SK-N-SH treated with all-trans-retinoic acid at 6 μM for 48 hours (cell line): ENCODE data around the gene NF1.
A peak's percentile ranks its signal among the peaks of the same experiment; 100 is the strongest.

Experiments used
- ARNTL ChIP-seq: fragments of 450-650 bp; formaldehyde crosslinking; IDR thresholded peaks from 2 replicates; pipeline ENCODE4 v1.5.0; 2020; ENCODE audit warnings: low read depth, mild to moderate bottlenecking, moderate library complexity, borderline replicate concordance
- CREB5 ChIP-seq: fragments of 250-450 bp; sonication (Bioruptor Pico); IDR thresholded peaks from 2 replicates; pipeline ENCODE4 v1.5.1; 2020; ENCODE audit warnings: low read depth, mild to moderate bottlenecking, moderate library complexity
- GLIS3 ChIP-seq: fragments of 250-450 bp; sonication (Bioruptor Pico); IDR thresholded peaks from 2 replicates; pipeline ENCODE4 v1.5.0; 2020; ENCODE audit warnings: mild to moderate bottlenecking, moderate library complexity
- ISL1 ChIP-seq: fragments of 250-450 bp; sonication (Bioruptor Pico); IDR thresholded peaks from 2 replicates; pipeline ENCODE4 v2.1.2; 2022; ENCODE audit warnings: mild to moderate bottlenecking, moderate library complexity
- OSR1 ChIP-seq: fragments of 250-450 bp; sonication (Bioruptor Pico); IDR thresholded peaks from 2 replicates; pipeline ENCODE4 v1.8.0; 2022; ENCODE audit warnings: moderate library complexity, mild to moderate bottlenecking, inconsistent platforms
- PATZ1 ChIP-seq: fragments of 250-450 bp; sonication (Bioruptor Pico); IDR thresholded peaks from 2 replicates; pipeline ENCODE4 v1.8.0; 2020; ENCODE audit warnings: mild to moderate bottlenecking, moderate library complexity, borderline replicate concordance
- POU6F1 ChIP-seq: fragments of 250-450 bp; sonication (Bioruptor Pico); IDR thresholded peaks from 2 replicates; pipeline ENCODE4 v1.8.0; 2021; ENCODE audit warnings: low read depth, mild to moderate bottlenecking, moderate library complexity, borderline replicate concordance
- PPARA ChIP-seq: fragments of 250-450 bp; sonication (Bioruptor Pico); IDR thresholded peaks from 2 replicates; pipeline ENCODE4 v1.5.0; 2020; ENCODE audit warnings: mild to moderate bottlenecking, borderline replicate concordance
- TOX ChIP-seq: fragments of 250-450 bp; sonication (Bioruptor Pico); IDR thresholded peaks from 2 replicates; pipeline ENCODE4 v1.8.0; 2021; ENCODE audit warnings: mild to moderate bottlenecking, moderate library complexity, borderline replicate concordance
- ZFP3 ChIP-seq: fragments of 250-450 bp; sonication (Bioruptor Pico); IDR thresholded peaks from 2 replicates; pipeline ENCODE4 v1.5.0; 2020; ENCODE audit warnings: mild to moderate bottlenecking, moderate library complexity
- ZFP30 ChIP-seq: fragments of 450-650 bp; formaldehyde crosslinking; IDR thresholded peaks from 2 replicates; pipeline ENCODE4 v1.5.0; 2022; ENCODE audit warnings: mild to moderate bottlenecking, moderate library complexity
- ZNF70 ChIP-seq: fragments of 450-650 bp; formaldehyde crosslinking; IDR thresholded peaks from 2 replicates; pipeline ENCODE4 v1.5.0; 2020; ENCODE audit warnings: mild to moderate bottlenecking, moderate library complexity
- TF ChIP-seq, protein P1 (sequence below): fragments of 250-450 bp; sonication (Bioruptor Pico); IDR thresholded peaks from 2 replicates; pipeline ENCODE4 v1.5.0; 2020; ENCODE audit warnings: mild to moderate bottlenecking, moderate library complexity

- TF ChIP-seq OSR1 (CRISPR knock-in tag) (no peak), ARNTL (CRISPR knock-in tag) (no peak), ZNF70 (CRISPR knock-in tag) (no peak), TOX (no peak), ISL1 (CRISPR knock-in tag) (no peak; the same call in 1 of the 2 replicates), GLIS3 (CRISPR knock-in tag) (peak; percentile 87; the same call in 1 of the 2 replicates), PATZ1 (CRISPR knock-in tag) (no peak), POU6F1 (CRISPR knock-in tag) (no peak), ZFP30 (CRISPR knock-in tag) (no peak), CREB5 (CRISPR knock-in tag) (no peak), PPARA (no peak), ZFP3 (CRISPR knock-in tag) (no peak)
- TF ChIP-seq, protein P1, sequence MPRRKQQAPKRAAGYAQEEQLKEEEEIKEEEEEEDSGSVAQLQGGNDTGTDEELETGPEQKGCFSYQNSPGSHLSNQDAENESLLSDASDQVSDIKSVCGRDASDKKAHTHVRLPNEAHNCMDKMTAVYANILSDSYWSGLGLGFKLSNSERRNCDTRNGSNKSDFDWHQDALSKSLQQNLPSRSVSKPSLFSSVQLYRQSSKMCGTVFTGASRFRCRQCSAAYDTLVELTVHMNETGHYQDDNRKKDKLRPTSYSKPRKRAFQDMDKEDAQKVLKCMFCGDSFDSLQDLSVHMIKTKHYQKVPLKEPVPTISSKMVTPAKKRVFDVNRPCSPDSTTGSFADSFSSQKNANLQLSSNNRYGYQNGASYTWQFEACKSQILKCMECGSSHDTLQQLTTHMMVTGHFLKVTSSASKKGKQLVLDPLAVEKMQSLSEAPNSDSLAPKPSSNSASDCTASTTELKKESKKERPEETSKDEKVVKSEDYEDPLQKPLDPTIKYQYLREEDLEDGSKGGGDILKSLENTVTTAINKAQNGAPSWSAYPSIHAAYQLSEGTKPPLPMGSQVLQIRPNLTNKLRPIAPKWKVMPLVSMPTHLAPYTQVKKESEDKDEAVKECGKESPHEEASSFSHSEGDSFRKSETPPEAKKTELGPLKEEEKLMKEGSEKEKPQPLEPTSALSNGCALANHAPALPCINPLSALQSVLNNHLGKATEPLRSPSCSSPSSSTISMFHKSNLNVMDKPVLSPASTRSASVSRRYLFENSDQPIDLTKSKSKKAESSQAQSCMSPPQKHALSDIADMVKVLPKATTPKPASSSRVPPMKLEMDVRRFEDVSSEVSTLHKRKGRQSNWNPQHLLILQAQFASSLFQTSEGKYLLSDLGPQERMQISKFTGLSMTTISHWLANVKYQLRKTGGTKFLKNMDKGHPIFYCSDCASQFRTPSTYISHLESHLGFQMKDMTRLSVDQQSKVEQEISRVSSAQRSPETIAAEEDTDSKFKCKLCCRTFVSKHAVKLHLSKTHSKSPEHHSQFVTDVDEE (CRISPR knock-in tag), result peak; percentile 95
Measured at GRCh38 chr17:31425282-31426040, 330.7 kb downstream of the NF1 start.
